Hepatocyte (in vitro differentiated cells): ENCODE data around the gene LEF1. TPM values are rescaled to one million over a fixed set of nuclear protein-coding genes. Genes with fewer than 3 reads are reported as not detected.
A peak's percentile ranks its signal among the peaks of the same experiment; 100 is the strongest.

Source experiments
- DNase-seq: peaks from one replicate; pipeline ENCODE4 v3.0.0-alpha.2; 2016; ENCODE audit warnings: low spot score
- H2AFZ ChIP-seq: fragments of 200-600 bp; sonication (generic); 2 replicates; pipeline ENCODE4 v1.6.0; 2016; ENCODE audit warnings: antibody characterized with exemption, mild to moderate bottlenecking
- H3K27ac ChIP-seq: fragments of 200-600 bp; sonication (generic); 2 replicates; pipeline ENCODE4 v1.5.1; 2016; ENCODE audit warnings: mild to moderate bottlenecking
- H3K27me3 ChIP-seq: fragments of 200-600 bp; sonication (generic); 2 replicates; pipeline ENCODE4 v1.6.1; 2016
- H3K36me3 ChIP-seq: fragments of 200-600 bp; sonication (generic); replicated peaks from 2 replicates; pipeline ENCODE4 v1.5.1; 2016; ENCODE audit warnings: low read depth; ENCODE audit not compliant: insufficient read depth
- H3K4me1 ChIP-seq: fragments of 200-600 bp; sonication (generic); 2 replicates; pipeline ENCODE4 v1.5.1; 2016; ENCODE audit warnings: mild to moderate bottlenecking, moderate library complexity; ENCODE audit not compliant: insufficient read depth
- H3K4me2 ChIP-seq: fragments of 200-600 bp; sonication (generic); 2 replicates; pipeline ENCODE4 v1.6.0; 2016
- H3K4me3 ChIP-seq: fragments of 200-600 bp; sonication (generic); 2 replicates; pipeline ENCODE4 v1.5.1; 2016; ENCODE audit warnings: mild to moderate bottlenecking
- H3K79me2 ChIP-seq: fragments of 200-600 bp; sonication (generic); 2 replicates; pipeline ENCODE4 v1.6.0; 2017; ENCODE audit warnings: mild to moderate bottlenecking
- H3K9me2 ChIP-seq: fragments of 200-600 bp; sonication (generic); replicated peaks from 2 replicates; pipeline ENCODE4 v1.6.0; 2017; ENCODE audit warnings: mild to moderate bottlenecking; ENCODE audit not compliant: insufficient read depth
- H3K9me3 ChIP-seq: fragments of 200-600 bp; sonication (generic); 2 replicates; pipeline ENCODE4 v1.5.1; 2016; ENCODE audit warnings: low read depth, mild to moderate bottlenecking
- H4K20me1 ChIP-seq: fragments of 200-600 bp; sonication (generic); 2 replicates; pipeline ENCODE4 v1.6.0; 2016; ENCODE audit warnings: mild to moderate bottlenecking; ENCODE audit not compliant: insufficient read depth, poor library complexity, severe bottlenecking
- EZH2 ChIP-seq: fragments of 200-600 bp; sonication (generic); IDR thresholded peaks from 2 replicates; pipeline ENCODE4 v1.6.1; 2016; ENCODE audit warnings: antibody characterized with exemption, mild to moderate bottlenecking, borderline replicate concordance
- EZH2phosphoT487 ChIP-seq: fragments of 200-600 bp; sonication (generic); IDR thresholded peaks from one replicate; pipeline ENCODE4 v1.6.1; 2018; ENCODE audit warnings: antibody characterized with exemption, mild to moderate bottlenecking, low read depth, moderate library complexity; ENCODE audit not compliant: unreplicated experiment, severe bottlenecking
- WGBS: methylation state at CpG from one replicate; pipeline ENCODE4 v1.1.6; 2016; ENCODE audit warnings: low lambda C conversion rate; ENCODE audit errors: missing lambda C conversion rate; 5-methylcytosine and 5-hydroxymethylcytosine counted together
- polyA plus RNA-seq: library from polyadenylated mRNA; unstranded; fragments of >200 nt; fragmentation: Nextera tagmentation; extraction: Ambion mirVana; gene quantifications from 2 replicates; pipeline ENCODE4 v1.2.1, GENCODE V29; 2016
- total RNA-seq: library from RNA; depleted of rRNA; stranded (reverse); fragments of >200 nt; gene quantifications from 2 replicates; pipeline ENCODE4 v1.2.3, GENCODE V29; 2014
- TF ChIP-seq, protein P1 (sequence below): fragments of 200-600 bp; sonication (generic); IDR thresholded peaks from 2 replicates; pipeline ENCODE4 v1.5.1; 2016; ENCODE audit warnings: antibody characterized with exemption, mild to moderate bottlenecking; ENCODE audit not compliant: poor library complexity

LEF1 gene
- total RNA-seq (7.5 and 8.6 TPM in 2 replicates), polyA plus RNA-seq (7.6 and 10.4 TPM in 2 replicates)

DNA sequence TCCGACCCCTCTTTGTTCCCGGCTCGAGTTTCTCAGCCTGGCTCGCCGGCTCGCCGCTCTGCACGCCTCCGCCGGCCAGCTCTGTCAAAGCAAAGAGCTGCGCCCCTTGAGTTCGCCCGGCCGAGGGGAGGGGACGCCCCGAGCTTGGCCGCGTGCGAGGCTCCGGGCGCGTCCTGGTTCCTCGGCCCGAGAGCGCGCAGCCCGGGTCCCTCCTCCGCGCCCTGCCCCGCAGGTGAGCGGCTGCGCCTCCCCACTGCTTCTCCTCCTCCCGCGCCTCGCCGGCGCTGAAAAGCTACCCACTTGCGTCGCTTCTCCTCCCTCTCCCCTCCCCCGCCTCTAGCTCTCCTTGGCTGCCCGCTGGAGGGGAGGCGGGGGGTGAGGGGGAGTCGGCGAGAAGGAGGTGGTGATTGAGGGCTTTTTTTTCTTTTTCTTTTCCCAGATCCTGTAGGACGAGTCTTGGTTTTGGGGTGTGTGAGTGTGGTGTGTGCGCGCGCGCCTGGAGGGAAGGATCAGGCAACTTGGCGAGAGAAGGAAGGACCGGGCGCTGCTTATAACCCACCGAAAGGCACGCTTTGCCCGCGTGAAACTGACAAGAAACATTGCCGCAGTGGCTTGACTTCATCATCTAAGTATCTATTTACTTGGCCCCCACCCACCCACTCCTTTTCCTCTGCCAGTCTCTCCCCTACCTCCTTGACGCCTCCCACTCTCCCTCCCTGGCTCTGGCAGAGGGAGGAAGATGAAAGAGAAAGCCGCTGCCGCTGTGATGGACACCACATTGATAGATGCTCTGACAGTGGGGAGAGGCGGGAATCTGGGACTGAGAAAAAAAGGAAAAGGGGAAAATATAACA, at the start of gene LEF1:
Gene LEF1 (minus strand): TSS at position 262 of the 853 bp plus-strand sequence. CDS start 1,165 bp downstream, outside the sequence.
- no peaks in the 10 kb centered on the region for H3K9me3 ChIP-seq
- H3K27ac ChIP-seq: peak within 1 kb of the TSS; percentile 68
- H3K27me3 ChIP-seq: peaks cover 64% of the 10 kb centered on the region
- H4K20me1 ChIP-seq: no peaks in the 10 kb centered on the region
- peak within 1 kb of the TSS; percentile 82 for H2AFZ ChIP-seq
- peak within 1 kb of the TSS; percentile 80 for H3K4me3 ChIP-seq
- peaks cover 7% of the 10 kb centered on the region for H3K4me1 ChIP-seq
- H3K4me2 ChIP-seq: peak within 1 kb of the TSS; percentile 97
- TF ChIP-seq, protein P1, sequence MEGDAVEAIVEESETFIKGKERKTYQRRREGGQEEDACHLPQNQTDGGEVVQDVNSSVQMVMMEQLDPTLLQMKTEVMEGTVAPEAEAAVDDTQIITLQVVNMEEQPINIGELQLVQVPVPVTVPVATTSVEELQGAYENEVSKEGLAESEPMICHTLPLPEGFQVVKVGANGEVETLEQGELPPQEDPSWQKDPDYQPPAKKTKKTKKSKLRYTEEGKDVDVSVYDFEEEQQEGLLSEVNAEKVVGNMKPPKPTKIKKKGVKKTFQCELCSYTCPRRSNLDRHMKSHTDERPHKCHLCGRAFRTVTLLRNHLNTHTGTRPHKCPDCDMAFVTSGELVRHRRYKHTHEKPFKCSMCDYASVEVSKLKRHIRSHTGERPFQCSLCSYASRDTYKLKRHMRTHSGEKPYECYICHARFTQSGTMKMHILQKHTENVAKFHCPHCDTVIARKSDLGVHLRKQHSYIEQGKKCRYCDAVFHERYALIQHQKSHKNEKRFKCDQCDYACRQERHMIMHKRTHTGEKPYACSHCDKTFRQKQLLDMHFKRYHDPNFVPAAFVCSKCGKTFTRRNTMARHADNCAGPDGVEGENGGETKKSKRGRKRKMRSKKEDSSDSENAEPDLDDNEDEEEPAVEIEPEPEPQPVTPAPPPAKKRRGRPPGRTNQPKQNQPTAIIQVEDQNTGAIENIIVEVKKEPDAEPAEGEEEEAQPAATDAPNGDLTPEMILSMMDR: no peak
- TF ChIP-seq EZH2: peak; percentile 66
- under 1% methylated on average over 46 of the region's 61 CpGs for WGBS
- DNase-seq: peak; percentile 78
- no peaks in the 10 kb centered on the region for H3K9me2 ChIP-seq
- peaks cover 15% of the 10 kb centered on the region for H3K79me2 ChIP-seq
- H3K36me3 ChIP-seq: no peaks in the 10 kb centered on the region

DNA sequence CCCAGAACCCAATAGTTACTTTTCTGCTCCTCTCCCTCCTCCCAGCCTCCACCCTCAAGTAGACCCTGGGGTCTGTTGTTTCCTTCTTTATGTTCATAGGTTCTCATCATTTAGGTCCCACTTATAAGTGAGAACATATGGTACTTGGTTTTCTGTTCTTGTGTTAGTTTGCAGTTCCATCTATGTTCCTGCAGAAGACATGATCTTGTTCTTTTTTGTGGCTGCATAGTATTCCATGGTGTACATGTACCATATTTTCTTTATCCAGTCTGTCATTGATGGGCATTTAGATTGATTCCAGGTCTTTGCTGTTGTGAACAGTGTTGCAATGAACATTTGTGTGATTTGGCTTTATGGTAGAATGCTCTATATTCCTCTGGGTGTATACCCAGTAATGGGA, 47.8 kb upstream of the LEF1 start:
- Histone ChIP-seq H3K4me2 (no peak overlapping the region), H3K27me3 (no peaks in the 10 kb centered on the region), H3K9me2 (no peaks in the 10 kb centered on the region), H3K79me2 (no peaks in the 10 kb centered on the region), H3K27ac (no peak overlapping the region), H3K4me1 (no peaks in the 10 kb centered on the region), H4K20me1 (no peaks in the 10 kb centered on the region), H3K9me3 (no peaks in the 10 kb centered on the region), H2AFZ (no peak overlapping the region), H3K4me3 (no peak overlapping the region), H3K36me3 (no peaks in the 10 kb centered on the region)
- no peak for DNase-seq
- no peak for TF ChIP-seq EZH2
- TF ChIP-seq EZH2phosphoT487: no peak
- TF ChIP-seq, protein P1: no peak

DNA sequence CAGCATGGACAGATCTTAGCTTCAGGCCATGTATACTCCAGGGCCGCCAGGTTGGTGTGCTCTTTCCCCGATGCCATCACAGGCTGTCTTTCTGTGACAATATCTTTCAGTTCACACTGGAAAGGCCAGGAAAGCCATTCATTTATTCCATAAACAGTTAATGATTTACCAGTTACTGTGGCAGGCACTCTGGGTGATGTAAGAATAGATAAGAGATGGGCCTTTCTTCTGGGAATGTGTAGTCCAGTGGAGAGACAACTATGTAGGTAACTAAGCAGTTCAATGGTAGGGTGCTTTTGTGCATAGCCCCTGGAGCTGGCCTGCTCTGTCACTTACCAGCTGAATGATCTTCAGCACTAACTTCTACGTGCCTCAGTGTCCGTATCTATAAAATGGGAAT, 46.3 kb upstream of the LEF1 start:
- no peaks in the 10 kb centered on the region for H3K27me3 ChIP-seq
- H3K4me2 ChIP-seq: no peak overlapping the region
- H3K9me3 ChIP-seq: no peaks in the 10 kb centered on the region
- WGBS: 83% methylated on average over 4 of the region's 4 CpGs
- TF ChIP-seq, protein P1: no peak
- TF ChIP-seq EZH2phosphoT487 (no peak), EZH2 (no peak)
- H3K79me2 ChIP-seq: no peaks in the 10 kb centered on the region
- no peak overlapping the region for H2AFZ ChIP-seq
- H3K4me1 ChIP-seq: no peaks in the 10 kb centered on the region
- peak; percentile 35 for DNase-seq
- H4K20me1 ChIP-seq: no peaks in the 10 kb centered on the region
- no peak overlapping the region for H3K27ac ChIP-seq
- H3K9me2 ChIP-seq: no peaks in the 10 kb centered on the region
- no peak overlapping the region for H3K4me3 ChIP-seq
- H3K36me3 ChIP-seq: no peaks in the 10 kb centered on the region
